GDM1 (cell line): ENCODE results near the gene SOX6.
"Not testable (repeated sequence)": the region's sequence is repeated elsewhere in the genome, so short reads cannot be mapped to it uniquely, and the experiment has no call there.

ENCODE experiments used
- DNase-seq: peaks from one replicate; lab custom pipeline; 2025; lab: John Stamatoyannopoulos, UW

Gene SOX6

DNA sequence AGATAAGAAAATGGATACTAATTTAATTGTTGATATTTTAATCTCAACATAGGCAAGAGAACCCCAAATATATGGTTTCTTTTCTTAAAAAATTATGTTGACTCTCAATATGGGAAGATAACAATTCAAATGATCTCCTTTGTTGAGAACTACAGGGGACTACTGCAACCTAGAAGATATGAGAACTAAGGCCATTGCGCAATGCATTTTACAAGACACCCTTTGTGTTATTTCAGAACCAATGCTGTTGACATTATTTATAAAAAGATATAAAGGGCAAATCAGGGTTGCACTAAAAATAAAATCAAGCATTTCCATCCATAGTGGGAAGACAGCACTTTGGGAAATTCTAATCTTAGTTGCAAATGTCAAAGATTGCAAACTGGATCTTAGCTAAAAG, 322.3 kb downstream of the SOX6 start:
- DNase-seq: no peak

DNA sequence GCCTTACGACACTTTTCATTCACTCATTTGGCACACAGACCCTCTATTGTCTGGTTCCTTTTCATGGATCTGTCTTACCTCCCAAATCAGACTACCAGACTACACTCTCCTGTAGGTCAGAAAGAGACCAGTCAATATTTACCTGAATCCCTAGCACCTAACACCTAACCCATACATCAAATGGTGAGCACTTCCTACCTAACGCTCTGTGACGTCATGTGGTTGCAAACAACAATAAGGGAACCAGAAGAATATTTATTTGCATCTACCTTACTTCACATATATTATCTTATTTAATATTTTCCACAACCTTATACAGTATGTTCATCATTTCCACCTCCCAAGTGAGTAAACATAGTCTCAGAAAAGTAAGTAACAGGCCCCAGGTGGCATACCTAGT, 323.4 kb downstream of the SOX6 start:
- no peak for DNase-seq

DNA sequence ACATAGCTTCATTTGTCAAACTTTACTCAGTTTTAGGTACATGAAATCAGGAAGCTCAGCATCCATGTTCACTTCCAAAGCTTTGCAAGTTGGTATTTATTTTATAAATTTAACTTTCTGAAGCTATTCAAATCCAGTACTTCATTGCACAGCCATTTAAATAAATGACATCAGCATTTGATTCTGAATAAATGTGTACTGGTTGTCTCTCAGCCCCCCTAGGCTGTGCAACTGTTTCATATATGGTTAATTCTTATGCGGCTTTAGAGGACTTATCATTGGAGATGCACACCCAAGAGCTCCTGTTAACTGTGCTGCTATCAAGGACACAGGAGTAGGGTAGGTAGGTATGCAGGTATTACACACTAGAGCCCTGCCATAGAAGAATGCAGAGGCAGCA, 325.1 kb downstream of the SOX6 start:
- no peak for DNase-seq

DNA sequence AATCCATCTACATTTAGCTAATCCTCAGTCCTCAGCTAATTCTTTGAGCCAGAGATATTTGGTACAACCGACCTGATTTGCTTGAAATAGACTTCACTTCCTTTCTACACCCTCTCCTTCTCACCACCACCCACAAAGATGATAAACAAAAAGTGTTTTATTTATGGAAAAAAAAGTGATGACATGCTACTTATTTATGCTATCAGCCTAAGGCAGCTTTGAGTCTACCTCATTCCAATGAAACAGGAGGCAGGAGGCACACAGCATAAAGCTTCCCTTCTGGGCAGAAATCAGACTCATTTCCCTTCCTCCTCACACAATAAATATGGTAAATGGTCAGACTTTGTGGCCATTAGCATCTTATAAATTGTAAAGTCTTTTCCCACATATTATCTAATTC, 325.7 kb downstream of the SOX6 start:
- DNase-seq: no peak

DNA sequence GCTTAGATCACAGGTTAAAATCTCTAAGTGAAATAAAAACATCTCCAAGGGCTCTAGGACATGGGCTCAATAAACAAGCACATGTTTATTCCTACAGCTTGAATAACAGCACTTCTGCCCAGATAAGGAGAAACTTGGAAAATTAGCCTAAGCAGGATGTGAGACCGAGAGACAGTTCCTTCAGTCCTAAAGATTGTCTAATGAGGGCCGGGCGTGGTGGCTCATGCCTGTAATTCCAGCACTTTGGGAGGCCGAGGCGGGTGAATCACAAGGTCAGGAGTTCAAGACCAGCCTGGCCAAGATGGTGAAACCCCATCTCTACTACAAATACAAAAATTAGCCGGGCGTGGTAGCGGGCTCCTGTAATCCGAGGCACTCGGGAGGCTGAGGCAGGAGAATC, 327.2 kb downstream of the SOX6 start:
- DNase-seq: not testable (repeated sequence)

DNA sequence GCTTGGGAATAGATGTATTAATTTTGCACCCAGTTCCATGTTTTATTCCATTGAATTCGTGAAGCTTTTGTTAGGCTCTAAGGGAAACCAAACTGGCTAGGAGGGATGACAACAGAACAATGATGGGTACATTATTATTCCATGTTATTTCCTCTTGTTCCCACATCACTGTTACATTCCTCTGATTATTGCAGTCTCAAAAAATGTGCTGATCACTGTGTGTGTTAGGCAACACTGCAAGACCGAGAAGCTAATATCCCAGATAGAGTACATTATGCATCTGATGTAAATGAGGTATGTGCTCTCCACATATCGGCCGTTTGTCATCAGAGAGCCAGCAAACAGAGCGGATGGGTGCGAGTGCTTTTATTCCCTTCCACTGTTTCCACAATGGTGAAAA, 327.9 kb downstream of the SOX6 start:
- DNase-seq: no peak

DNA sequence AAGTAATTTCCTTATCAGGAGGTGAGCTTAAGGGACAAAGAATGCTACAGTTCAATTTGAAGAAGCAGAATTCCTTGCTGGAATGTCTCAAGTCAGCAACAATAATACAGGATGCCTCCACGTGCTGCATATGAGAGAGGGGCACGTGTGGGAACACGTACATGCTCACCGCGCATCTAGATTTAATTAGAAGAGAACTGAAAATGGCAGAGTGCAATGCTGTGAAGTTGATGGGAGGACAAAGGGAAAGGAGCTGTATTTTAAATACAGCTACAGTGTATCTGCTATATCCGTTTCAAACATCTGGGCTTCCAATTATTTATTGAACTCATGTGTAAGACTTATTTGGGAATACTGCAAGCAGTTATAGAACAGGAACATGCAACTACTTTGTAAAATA, 328.7 kb downstream of the SOX6 start:
- no peak for DNase-seq

DNA sequence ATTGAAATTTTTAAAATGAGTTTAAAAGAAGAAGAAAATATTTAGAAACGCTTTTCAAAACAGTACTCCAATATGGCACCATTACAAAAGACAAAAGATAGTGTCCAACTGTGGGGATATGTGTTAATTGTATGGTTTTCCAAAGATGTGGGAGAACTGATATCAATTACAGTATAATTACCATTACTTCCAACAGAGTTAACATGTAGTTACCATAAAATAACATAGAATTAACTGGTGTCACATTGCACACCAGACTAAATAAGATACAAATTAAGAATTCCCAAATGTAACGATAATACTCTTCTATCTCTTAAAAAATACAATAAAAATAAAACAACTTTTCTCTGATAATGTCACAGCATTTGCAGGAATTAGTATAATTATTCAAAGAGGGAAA, 329.5 kb downstream of the SOX6 start:
- DNase-seq: no peak

DNA sequence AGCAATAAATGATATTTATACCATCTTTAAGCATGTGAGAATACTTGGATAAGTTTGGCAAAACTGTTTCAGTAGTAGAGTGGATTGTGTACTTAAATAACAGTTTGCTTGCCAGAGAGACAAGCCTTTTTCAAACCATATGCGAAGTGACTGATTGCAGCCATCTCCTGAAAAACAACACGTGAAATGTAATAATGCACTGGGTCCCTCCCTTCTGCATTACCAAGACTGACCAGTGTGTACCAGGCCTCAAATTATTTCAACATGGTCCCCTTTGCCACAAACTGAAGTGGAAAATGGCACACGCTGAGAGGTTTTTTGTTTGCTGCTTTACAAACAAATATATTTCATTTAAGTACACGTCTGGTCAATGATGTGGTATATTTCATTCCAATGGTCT, 337.4 kb downstream of the SOX6 start:
- DNase-seq: no peak

DNA sequence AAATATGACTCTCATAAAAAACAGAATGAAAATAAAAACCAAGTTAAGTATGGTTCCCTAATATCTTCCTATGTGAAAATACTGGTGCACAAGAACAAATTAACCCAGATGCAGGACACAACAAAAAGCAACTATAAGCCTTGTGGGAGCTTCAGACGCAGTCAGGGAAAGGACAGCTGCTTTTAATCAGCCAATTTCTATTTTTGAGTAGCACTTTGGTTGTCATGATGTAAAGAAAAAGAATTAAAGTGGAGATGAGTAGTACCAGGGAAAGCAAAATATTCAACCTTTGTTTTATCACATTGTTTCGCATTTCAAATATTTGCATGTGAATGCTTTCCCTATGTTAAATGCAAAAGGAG, 339.9 kb downstream of the SOX6 start:
- DNase-seq: no peak

DNA sequence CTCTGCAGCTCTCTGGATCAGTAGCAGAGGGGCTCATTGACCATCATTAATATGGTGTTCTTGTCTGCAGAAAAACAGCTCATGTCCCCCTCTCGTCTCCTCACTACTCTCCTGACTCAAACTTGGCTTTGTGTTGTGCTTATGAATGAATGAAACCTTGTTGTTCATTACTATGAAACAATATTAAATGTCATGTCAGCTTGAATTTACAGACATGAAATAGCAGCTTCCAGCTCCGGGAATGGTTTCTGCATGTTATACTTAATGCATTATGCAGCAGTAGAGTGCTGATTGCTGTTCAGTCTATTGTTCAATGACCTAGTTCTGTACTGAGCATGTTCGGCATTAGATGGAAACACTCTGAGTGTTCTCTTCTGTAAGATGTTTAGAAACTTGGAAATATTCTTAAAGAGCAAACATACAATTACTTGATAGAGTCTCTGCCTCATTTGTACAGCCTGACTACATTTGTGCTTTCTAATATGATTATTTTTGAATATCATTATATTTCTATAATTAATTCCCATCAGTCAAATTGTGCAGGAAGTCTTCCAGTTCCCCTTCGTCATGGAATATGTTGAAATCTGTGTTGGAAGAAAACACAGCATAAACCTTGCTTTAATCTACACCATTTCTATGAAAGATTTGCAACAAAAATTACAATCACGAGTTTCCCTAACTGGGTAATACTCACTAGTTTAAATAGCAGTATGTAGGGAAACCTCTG, 340.4 kb downstream of the SOX6 start:
- no peak for DNase-seq

DNA sequence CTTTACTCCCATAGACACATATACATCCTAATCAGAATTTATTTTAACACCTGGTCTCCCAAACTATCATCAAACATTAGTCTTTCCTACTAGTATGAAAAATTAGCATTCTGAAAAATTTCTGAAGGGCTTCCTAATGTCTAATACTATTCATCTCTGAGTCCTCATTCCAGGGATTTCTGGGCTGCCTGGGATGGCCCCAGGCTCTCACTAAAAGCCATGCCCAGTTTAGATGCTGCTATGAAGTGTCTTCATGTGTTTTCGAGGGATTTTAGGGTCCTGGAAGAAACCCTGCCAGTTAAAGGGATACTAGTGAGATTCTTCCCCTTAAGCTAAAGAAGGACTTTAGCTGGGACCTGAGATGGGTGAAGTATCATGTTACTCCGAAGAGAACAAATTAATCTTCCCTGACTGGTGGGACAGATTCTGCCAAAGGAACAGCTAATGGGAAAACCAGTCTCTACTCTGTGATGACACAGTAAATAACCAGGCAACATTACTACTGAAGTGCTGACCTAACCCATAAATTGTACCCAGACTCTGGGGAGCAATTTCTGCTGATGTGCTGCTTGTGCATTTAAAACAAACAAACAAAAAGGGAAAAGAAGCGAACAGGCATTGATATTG, 342.6 kb downstream of the SOX6 start:
- DNase-seq: no peak

DNA sequence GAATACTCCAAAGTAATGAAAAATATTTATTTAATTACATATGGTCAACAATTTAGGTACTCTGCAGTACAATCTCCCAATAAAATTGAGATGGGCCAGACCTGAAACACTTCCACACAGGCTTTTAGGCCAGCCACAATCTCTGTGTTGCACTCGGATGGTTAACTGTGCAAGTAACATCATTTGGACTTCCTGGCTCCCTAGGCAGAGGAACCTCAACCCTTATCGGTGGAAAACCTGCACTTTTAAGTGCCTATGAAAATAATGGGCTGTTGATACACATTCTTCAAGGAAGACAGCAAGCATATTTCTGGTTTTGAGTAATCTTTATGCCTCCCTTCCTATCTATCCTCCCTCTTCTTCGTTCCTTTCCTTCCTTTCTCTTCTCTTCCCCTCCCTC, 343.1 kb downstream of the SOX6 start:
- no peak for DNase-seq

DNA sequence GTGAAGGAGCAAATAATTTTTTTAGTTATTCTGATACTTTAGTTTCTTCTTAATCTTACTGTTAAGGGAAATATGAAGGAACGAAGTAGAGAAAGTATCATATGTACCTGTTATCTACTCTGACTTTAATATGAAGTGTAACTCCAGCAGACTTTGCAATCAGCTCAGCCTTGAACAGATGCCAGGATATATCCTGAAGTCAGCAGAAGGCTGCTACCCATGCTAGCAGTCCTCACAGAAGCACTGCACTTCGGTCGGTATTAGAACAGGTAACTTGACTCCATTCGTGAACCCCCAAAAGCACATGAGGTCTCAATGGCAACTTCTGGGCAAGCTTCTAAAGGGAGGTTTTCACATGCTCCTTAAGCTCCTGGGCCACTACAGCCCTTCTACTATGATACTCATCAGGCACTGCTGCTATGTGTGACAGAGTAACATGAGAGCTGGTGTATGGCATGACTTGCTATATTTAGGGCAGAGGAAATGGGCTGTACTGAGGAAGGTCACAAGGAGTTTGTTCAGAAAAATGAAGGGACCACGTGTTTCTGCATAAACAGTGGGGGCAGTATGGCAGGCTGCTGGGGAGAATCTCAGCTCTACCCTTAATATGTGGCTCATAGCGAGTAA, 344.1 kb downstream of the SOX6 start:
- DNase-seq: no peak

DNA sequence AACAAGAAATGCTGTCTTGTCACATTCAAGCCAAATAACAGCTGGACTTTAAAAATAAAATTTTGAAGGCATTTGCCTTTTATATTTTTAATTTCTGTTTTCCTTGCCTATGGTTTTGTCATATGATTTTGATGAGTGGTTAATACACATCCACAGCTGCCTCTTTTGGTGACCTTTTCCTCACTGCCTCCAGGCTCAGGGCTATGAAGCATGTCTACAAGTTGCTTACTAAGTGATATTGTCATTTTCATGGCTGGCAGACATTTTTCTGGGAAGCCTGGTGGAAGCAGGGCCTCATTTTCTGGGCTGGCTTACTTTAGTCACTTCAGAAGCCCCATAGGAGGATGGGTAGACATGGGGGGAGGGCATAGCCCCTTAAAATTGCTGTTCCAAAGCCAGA, 344.9 kb downstream of the SOX6 start:
- DNase-seq: no peak

DNA sequence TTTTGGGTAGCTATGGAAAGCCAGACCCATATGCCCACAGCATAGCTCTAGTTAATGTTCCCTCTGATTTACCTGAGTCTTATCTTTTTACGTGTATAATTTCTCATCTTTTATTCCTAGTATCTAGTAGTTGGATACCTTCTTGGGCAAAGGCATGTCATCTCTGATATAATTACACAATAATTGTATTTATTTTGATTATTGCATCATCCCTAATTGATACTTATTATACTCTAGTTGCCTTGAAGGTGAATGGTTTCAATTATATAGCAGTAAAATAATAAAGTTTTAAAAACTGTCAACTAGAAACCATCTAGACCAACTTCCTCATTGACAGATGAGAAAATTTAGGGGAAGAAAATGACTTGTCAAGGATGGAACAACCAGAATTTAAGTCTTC, 347.3 kb downstream of the SOX6 start:
- no peak for DNase-seq

DNA sequence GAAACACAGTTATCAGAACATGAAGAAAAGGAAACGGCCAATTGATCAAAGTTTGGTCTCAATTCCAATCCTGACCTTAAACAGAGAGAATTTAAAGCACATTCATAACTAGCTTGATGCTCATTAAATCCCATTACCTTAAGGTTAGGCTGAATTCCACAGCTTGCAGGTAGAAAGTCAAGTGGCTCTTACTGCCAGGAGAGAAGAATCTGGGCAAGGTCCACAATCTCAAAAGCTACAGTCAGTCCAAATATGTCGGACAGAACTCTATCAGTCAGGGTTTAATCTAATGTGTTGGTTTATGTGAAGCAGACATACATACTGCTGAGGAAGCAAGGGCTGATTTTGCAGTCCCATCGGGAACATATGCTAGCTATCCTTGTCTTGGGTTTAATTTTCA, 348.8 kb downstream of the SOX6 start:
- no peak for DNase-seq

DNA sequence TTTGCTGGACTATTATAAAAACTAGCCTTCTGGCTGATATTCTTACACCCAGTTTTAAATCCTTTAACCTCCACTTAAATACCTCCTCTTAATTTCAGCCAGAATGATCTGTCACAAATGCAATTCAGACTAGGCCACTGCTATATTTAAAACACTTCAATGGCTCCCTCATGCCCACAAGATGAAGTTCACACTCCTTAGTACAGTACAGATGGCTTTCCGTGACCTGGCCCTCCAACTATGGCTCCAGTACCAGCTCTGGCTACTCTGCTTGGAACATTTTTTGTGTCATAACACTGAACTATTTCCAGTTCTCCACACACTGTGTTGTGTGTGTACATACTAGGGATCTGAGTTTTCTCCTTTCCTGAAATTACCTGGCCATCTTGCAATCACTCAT, 353.4 kb downstream of the SOX6 start:
- DNase-seq: no peak

DNA sequence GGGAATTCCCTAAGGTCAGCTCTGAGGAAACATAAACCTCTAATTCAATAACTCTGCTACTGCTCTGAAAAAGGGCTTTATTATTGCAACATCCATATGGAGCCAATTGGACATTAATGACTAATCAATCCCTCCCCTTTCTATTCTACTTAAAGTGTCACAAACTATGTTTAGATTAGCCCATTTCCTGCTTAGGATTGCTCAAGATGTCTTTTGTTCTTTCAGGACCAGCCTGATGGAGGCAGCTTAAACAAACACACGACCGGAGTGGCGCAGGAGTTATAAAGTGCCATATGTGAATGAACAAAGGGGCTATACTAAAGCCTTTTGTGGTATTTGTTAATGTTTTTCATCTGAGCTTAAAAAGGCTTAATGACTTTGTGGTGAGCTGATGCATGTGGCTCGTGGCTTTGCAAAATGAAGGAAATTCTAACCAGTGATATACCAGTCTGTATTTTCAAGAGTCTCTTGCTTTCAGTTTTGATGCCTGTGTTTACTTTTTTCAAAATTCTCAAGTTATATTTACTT, 354.4 kb downstream of the SOX6 start:
- DNase-seq: no peak

DNA sequence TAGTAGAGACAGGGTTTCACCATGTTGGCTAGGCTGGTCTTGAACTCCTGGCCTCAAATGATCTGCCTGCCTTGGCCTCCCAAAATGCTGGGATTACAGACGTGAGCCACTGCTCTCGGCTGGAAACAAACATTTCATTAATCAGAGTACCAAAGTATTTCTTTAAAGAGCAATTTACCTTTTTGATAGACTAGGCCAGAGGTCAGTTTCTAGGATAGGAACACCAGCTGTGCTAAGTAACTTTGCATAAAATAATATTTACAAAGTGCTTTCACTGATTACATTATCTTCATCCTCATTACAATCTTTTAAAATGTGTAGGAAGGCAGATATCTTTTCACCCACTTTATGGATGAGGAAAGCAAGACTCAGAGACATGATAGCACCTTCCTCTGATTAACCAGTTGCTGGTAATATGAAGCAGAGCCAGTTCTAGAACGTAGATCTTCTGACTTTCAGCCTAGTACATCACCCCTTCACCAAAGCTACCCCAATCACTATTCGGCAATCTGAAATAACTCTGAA, 355.2 kb downstream of the SOX6 start:
- no peak for DNase-seq

DNA sequence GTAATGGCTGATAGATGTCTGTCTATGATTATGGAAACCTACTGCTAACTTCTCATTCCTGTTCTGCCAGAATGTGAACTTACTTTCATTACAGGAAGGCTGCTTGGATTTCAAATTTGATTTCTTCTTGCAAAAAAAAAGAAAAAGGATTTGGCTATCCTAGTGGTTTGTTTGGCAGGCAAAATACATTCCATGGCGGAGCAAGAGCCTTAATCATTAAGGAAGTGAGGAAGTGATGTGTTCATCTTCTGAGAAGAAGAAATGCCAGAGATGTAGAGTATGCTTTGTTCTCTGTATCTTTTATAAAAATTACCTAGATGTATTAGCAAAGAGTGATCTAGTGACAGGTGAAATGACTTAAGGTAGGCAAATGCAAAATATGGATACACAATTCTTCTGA, 356.3 kb downstream of the SOX6 start:
- DNase-seq: no peak

DNA sequence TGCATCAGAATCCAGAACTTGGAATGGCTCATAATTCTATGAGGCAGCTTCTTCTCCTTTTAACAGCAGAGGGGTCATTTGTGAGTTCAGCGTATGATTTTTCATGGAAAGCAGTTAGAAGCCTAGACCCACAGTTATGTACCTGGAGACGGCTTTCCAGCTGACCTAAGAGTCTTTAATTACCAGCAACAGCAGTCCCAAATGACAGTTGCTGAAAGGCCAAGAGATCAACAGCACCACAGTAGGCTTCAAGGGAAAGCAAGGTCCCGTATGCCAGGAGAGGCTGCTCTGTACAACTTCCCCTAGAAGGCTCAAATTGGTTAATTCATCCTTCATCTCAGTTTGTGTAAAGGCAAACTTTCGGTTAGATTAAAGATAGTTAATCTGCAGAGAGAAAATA, 363.0 kb downstream of the SOX6 start:
- DNase-seq: no peak

DNA sequence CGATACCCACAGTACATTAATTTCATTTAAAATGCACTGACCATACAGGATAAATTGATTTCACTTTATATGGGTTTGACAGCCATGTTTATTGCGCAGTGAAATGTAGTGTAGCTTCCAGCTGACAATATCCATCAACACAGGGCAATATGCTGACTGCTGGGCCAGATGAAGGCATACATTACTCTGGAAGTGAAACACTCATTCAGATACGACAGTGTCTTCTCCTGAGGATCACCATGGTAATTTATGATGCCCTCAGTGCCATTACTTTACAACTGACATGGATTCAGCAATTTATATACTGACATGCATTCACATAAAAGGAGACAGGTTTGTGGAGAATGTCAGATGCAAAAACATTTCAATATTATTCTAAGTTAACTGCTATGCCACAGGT, 365.1 kb downstream of the SOX6 start:
- DNase-seq: no peak
